Ovary (tissue), 3 donors: Measurements from ENCODE around the gene JAG1.

ENCODE experiments used
- CTCF ChIP-seq, 3 donors: fragments of 450-650 bp in 2 of 3; fragments of 200-600 bp in 1 of 3; IDR thresholded peaks; one replicate each; pipeline versions ENCODE4 v1.5.1 to v1.8.0; 2016 to 2022; ENCODE audit warnings: antibody characterized with exemption in 3 of 3, mild to moderate bottlenecking in 1 of 3
- POLR2A ChIP-seq: fragments of 450-650 bp; IDR thresholded peaks from one replicate; pipeline ENCODE4 v1.6.1; 2017; ENCODE audit warnings: antibody characterized with exemption, mild to moderate bottlenecking, moderate library complexity
- donor health status: DM: no; HTN: no; CAD: no.

GRCh38 chr20:10714236-10714975 lies 40.6 kb upstream of the JAG1 start:
- TF ChIP-seq CTCF (IDR thresholded peaks at IDR 0.05) (no peak), POLR2A (no peak)
